Hepatocyte (in vitro differentiated cells): ENCODE data around the gene MAGEA9.
"Not testable (repeated sequence)": the region's sequence is repeated elsewhere in the genome, so short reads cannot be mapped to it uniquely, and the experiment has no call there.

Source experiments
- EZH2 ChIP-seq: fragments of 200-600 bp; sonication (generic); IDR thresholded peaks from 2 replicates; pipeline ENCODE4 v1.6.1; 2016; ENCODE audit warnings: antibody characterized with exemption, mild to moderate bottlenecking, borderline replicate concordance
- EZH2phosphoT487 ChIP-seq: fragments of 200-600 bp; sonication (generic); IDR thresholded peaks from one replicate; pipeline ENCODE4 v1.6.1; 2018; ENCODE audit warnings: antibody characterized with exemption, mild to moderate bottlenecking, low read depth, moderate library complexity; ENCODE audit not compliant: unreplicated experiment, severe bottlenecking
- TF ChIP-seq, protein P1 (sequence below): fragments of 200-600 bp; sonication (generic); IDR thresholded peaks from 2 replicates; pipeline ENCODE4 v1.5.1; 2016; ENCODE audit warnings: antibody characterized with exemption, mild to moderate bottlenecking; ENCODE audit not compliant: poor library complexity

DNA sequence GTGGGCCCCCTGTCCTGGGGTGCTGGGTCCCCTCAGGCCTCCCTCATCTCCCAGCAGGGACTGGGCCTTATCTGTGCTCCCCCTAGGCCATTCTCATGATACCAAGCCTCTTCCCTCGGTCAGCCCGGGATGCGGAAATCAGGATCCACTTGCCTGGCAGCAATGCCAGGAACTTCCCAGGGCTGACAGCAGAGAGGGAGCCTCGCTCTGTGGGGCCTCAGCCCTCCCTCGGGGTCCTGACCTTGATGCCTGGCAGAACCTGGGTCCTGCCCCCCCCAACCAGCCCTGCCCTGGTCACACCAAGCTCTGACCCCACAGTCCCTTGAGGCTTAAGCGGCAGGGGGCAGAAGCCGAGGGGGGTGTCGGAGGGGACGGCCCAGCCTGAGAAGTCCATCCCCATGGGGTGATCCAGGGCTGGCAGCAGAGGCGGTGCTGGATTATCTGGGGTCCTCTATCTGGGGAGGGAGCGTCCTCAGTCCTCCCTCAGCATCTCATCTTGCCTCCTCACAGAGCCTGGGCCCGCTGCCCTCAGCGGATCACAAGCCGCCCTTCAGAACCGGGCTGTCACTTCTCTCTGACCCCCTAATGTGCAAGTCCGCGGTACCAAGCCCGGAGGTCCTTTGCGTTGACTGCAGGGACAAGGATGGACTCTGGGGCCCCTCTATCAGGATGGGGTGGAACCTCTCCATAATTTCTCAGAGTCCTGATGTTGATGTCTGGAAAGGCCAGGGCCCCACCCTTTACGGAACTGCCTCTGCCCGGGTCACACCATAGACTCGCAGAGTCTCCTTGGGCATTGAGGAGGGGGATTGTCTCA lies 19.7 kb upstream of the MAGEA9 start:
- TF ChIP-seq, protein P1, sequence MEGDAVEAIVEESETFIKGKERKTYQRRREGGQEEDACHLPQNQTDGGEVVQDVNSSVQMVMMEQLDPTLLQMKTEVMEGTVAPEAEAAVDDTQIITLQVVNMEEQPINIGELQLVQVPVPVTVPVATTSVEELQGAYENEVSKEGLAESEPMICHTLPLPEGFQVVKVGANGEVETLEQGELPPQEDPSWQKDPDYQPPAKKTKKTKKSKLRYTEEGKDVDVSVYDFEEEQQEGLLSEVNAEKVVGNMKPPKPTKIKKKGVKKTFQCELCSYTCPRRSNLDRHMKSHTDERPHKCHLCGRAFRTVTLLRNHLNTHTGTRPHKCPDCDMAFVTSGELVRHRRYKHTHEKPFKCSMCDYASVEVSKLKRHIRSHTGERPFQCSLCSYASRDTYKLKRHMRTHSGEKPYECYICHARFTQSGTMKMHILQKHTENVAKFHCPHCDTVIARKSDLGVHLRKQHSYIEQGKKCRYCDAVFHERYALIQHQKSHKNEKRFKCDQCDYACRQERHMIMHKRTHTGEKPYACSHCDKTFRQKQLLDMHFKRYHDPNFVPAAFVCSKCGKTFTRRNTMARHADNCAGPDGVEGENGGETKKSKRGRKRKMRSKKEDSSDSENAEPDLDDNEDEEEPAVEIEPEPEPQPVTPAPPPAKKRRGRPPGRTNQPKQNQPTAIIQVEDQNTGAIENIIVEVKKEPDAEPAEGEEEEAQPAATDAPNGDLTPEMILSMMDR, result not testable (repeated sequence)
- not testable (repeated sequence) for TF ChIP-seq EZH2phosphoT487, EZH2
